Activated T-helper 2 cell treated with anti-CD3 and anti-CD28 coated beads, Interferon-gamma antibody, Interleukin-2, Interleukin-4, amounts not matched to agents 10 μg/mL and 5 μg/mL and 100 μg/mL, durations not matched to agents 14 hours and 24 hours and 36 hours (primary cell): Measurements from ENCODE around the gene ZFPL1. TPM values are rescaled to one million over a fixed set of nuclear protein-coding genes. Genes with fewer than 3 reads are reported as not detected.

Experiments used
- DNase-seq: peaks from one replicate; pipeline ENCODE4 v3.0.0; 2021; ENCODE audit warnings: low spot score
- H3K27ac Mint-ChIP-seq: one replicate; pipeline ENCODE4 v1.8.0; 2021; ENCODE audit warnings: mixed read lengths
- H3K27me3 Mint-ChIP-seq: one replicate; pipeline ENCODE4 v1.8.0; 2021; ENCODE audit warnings: low read depth, mixed read lengths
- H3K36me3 Mint-ChIP-seq: one replicate; pipeline ENCODE4 v1.8.0; 2021; ENCODE audit warnings: low read depth, mixed read lengths
- H3K4me1 Mint-ChIP-seq: one replicate; pipeline ENCODE4 v1.8.0; 2021; ENCODE audit warnings: low read depth, mixed read lengths
- H3K4me3 Mint-ChIP-seq: one replicate; pipeline ENCODE4 v1.8.0; 2021; ENCODE audit warnings: low read depth, mild to moderate bottlenecking, moderate library complexity, mixed read lengths
- H3K9me3 Mint-ChIP-seq: one replicate; pipeline ENCODE4 v1.8.0; 2021; ENCODE audit warnings: mixed read lengths
- intact Hi-C: fragments of 100-400 bp; cut with micrococcal nuclease; formaldehyde crosslinking; loops from one replicate; pipeline ENCODE4 v1.15.1; 2023
- total RNA-seq: library from RNA; stranded (reverse); gene quantifications from 2 replicates; pipeline ENCODE4 v1.2.3, GENCODE V29; 2022

The ZFPL1 gene
- total RNA-seq: 34.9 and 37.2 TPM in 2 replicates

- Mint-ChIP-seq H3K27ac (peak within 1 kb of the TSS; percentile 97), H3K9me3 (no peaks in the 10 kb centered on the region), H3K27me3 (no peaks in the 10 kb centered on the region), H3K4me1 (peaks cover 32% of the 10 kb centered on the region), H3K4me3 (peak within 1 kb of the TSS; percentile 97), H3K36me3 (peaks cover 68% of the 10 kb centered on the region)
- DNase-seq: peak; percentile 96
- intact Hi-C loops: loop anchor here (1.0 to 10.0 kb wide), 7 partner anchors 12 to 771 kb away; partner anchors contain the start of genes ARL2, CFL1, FAU and MRPL49
Observed at GRCh38 chr11:65083834-65084597, at the start of gene ZFPL1, which contains the start of gene CDCA5. TSS of gene ZFPL1 (plus strand) at chr11:65084222. CDS start at chr11:65084699, 477 bp downstream. TSS of gene CDCA5 (minus strand) at chr11:65084040. CDS start at chr11:65083978, 62 bp downstream.

GRCh38 chr11:65034423-65034822 lies 49.6 kb upstream of the ZFPL1 start:
- Mint-ChIP-seq H3K27me3 (no peaks in the 10 kb centered on the region), H3K4me3 (no peak overlapping the region), H3K27ac (no peak overlapping the region), H3K4me1 (no peaks in the 10 kb centered on the region), H3K9me3 (no peaks in the 10 kb centered on the region), H3K36me3 (peaks cover 8% of the 10 kb centered on the region)
- no peak for DNase-seq
- intact Hi-C loops: no loop called here

- H3K4me3 Mint-ChIP-seq: no peak overlapping the region
- H3K27me3 Mint-ChIP-seq: no peaks in the 10 kb centered on the region
- intact Hi-C loops: no loop called here
- no peaks in the 10 kb centered on the region for H3K9me3 Mint-ChIP-seq
- peaks cover 8% of the 10 kb centered on the region for H3K36me3 Mint-ChIP-seq
- DNase-seq: no peak
- H3K27ac Mint-ChIP-seq: no peak overlapping the region
- H3K4me1 Mint-ChIP-seq: peaks cover 3% of the 10 kb centered on the region
Observed at GRCh38 chr11:65035579-65035978, 48.4 kb upstream of the ZFPL1 start.

- H3K36me3 Mint-ChIP-seq: peaks cover 7% of the 10 kb centered on the region
- no peak overlapping the region for H3K4me3 Mint-ChIP-seq
- H3K27ac Mint-ChIP-seq: no peak overlapping the region
- H3K4me1 Mint-ChIP-seq: peaks cover 3% of the 10 kb centered on the region
- no peaks in the 10 kb centered on the region for H3K9me3 Mint-ChIP-seq
- intact Hi-C loops: no loop called here
- DNase-seq: no peak
- H3K27me3 Mint-ChIP-seq: no peaks in the 10 kb centered on the region
Observed at GRCh38 chr11:65036931-65037330, 47.1 kb upstream of the ZFPL1 start.

- H3K27ac Mint-ChIP-seq: peak overlapping the region; percentile 96
- H3K27me3 Mint-ChIP-seq: no peaks in the 10 kb centered on the region
- H3K4me3 Mint-ChIP-seq: peak overlapping the region; percentile 86
- H3K36me3 Mint-ChIP-seq: peaks cover 20% of the 10 kb centered on the region
- H3K9me3 Mint-ChIP-seq: no peaks in the 10 kb centered on the region
- intact Hi-C loops: loop anchor here (1.0 to 5.0 kb wide), 3 partner anchors 42 to 123 kb away; partner anchors contain the start of genes ATG2A, CDCA5, TM7SF2 and ZFPL1
- peaks cover 18% of the 10 kb centered on the region for H3K4me1 Mint-ChIP-seq
- DNase-seq: no peak
Observed at GRCh38 chr11:65040520-65040846, 43.5 kb upstream of the ZFPL1 start.

GRCh38 chr11:65040847-65041622 lies 43.0 kb upstream of the ZFPL1 start, which contains the start of gene SAC3D1:
TSS of gene SAC3D1 (plus strand) at chr11:65041210. CDS start at chr11:65041293, 83 bp downstream.
- intact Hi-C loops: loop anchor here (1.0 to 5.0 kb wide), 4 partner anchors 14 to 124 kb away; partner anchors contain the start of genes ATG2A, CDCA5, SNX15 and TM7SF2
- no peaks in the 10 kb centered on the region for H3K9me3 Mint-ChIP-seq
- peaks cover 20% of the 10 kb centered on the region for H3K4me1 Mint-ChIP-seq
- H3K27me3 Mint-ChIP-seq: no peaks in the 10 kb centered on the region
- peaks cover 20% of the 10 kb centered on the region for H3K36me3 Mint-ChIP-seq
- peak; percentile 94 for DNase-seq
- H3K27ac Mint-ChIP-seq: peak within 1 kb of the TSS; percentile 96
- H3K4me3 Mint-ChIP-seq: peak within 1 kb of the TSS; percentile 88

GRCh38 chr11:65042891-65043290 lies 41.1 kb upstream of the ZFPL1 start:
- no peaks in the 10 kb centered on the region for H3K9me3 Mint-ChIP-seq
- H3K4me1 Mint-ChIP-seq: peaks cover 24% of the 10 kb centered on the region
- no peaks in the 10 kb centered on the region for H3K27me3 Mint-ChIP-seq
- H3K36me3 Mint-ChIP-seq: peaks cover 20% of the 10 kb centered on the region
- intact Hi-C loops: loop anchor here (5.0 kb wide), 1 partner anchor 39 kb away; the partner anchor contains the start of genes CDCA5 and ZFPL1
- no peak overlapping the region for H3K27ac Mint-ChIP-seq
- DNase-seq: no peak
- peak overlapping the region; percentile 88 for H3K4me3 Mint-ChIP-seq

- no peaks in the 10 kb centered on the region for H3K9me3 Mint-ChIP-seq
- DNase-seq: no peak
- peaks cover 20% of the 10 kb centered on the region for H3K36me3 Mint-ChIP-seq
- no peak overlapping the region for H3K4me3 Mint-ChIP-seq
- no peak overlapping the region for H3K27ac Mint-ChIP-seq
- peaks cover 28% of the 10 kb centered on the region for H3K4me1 Mint-ChIP-seq
- intact Hi-C loops: loop anchor here (5.0 kb wide), 1 partner anchor 38 kb away; the partner anchor contains the start of genes CDCA5 and ZFPL1
- H3K27me3 Mint-ChIP-seq: no peaks in the 10 kb centered on the region
Observed at GRCh38 chr11:65043881-65044501, 40.0 kb upstream of the ZFPL1 start.

GRCh38 chr11:65045061-65045460 lies 39.0 kb upstream of the ZFPL1 start:
- no peaks in the 10 kb centered on the region for H3K27me3 Mint-ChIP-seq
- no peaks in the 10 kb centered on the region for H3K9me3 Mint-ChIP-seq
- H3K4me3 Mint-ChIP-seq: no peak overlapping the region
- H3K36me3 Mint-ChIP-seq: peaks cover 20% of the 10 kb centered on the region
- no peak overlapping the region for H3K27ac Mint-ChIP-seq
- DNase-seq: no peak
- intact Hi-C loops: no loop called here
- peaks cover 27% of the 10 kb centered on the region for H3K4me1 Mint-ChIP-seq

- Mint-ChIP-seq H3K27ac (no peak overlapping the region), H3K9me3 (no peaks in the 10 kb centered on the region), H3K4me1 (peaks cover 25% of the 10 kb centered on the region), H3K36me3 (peaks cover 20% of the 10 kb centered on the region), H3K27me3 (no peaks in the 10 kb centered on the region), H3K4me3 (no peak overlapping the region)
- no peak for DNase-seq
- intact Hi-C loops: no loop called here
Observed at GRCh38 chr11:65045728-65046127, 38.3 kb upstream of the ZFPL1 start.

- peaks cover 17% of the 10 kb centered on the region for H3K36me3 Mint-ChIP-seq
- intact Hi-C loops: no loop called here
- no peak for DNase-seq
- peaks cover 22% of the 10 kb centered on the region for H3K4me1 Mint-ChIP-seq
- peak overlapping the region; percentile 65 for H3K27ac Mint-ChIP-seq
- H3K27me3 Mint-ChIP-seq: no peaks in the 10 kb centered on the region
- peak overlapping the region; percentile 75 for H3K4me3 Mint-ChIP-seq
- H3K9me3 Mint-ChIP-seq: no peaks in the 10 kb centered on the region
Observed at GRCh38 chr11:65047581-65048422, 36.2 kb upstream of the ZFPL1 start.

GRCh38 chr11:65051398-65051858 lies 32.6 kb upstream of the ZFPL1 start:
- Mint-ChIP-seq H3K4me3 (no peak overlapping the region), H3K27me3 (no peaks in the 10 kb centered on the region), H3K4me1 (peaks cover 21% of the 10 kb centered on the region), H3K9me3 (no peaks in the 10 kb centered on the region), H3K27ac (no peak overlapping the region), H3K36me3 (no peaks in the 10 kb centered on the region)
- intact Hi-C loops: no loop called here
- no peak for DNase-seq
